ENCODE data around the gene BRF1. TPM values are rescaled to one million over a fixed set of nuclear protein-coding genes. Genes with fewer than 3 reads are reported as not detected.

Gene BRF1
- total RNA-seq, 4 donors from 2014 or later = 37.9 to 102 (median 52.5) TPM

- H3K27me3 ChIP-seq = no peaks in the 10 kb centered on the region
- H3K36me3 ChIP-seq = peaks cover 38% of the 10 kb centered on the region
- TF ChIP-seq CTCF (IDR thresholded peaks at IDR 0.05) (no peak), POLR2AphosphoS5 (IDR thresholded peaks at IDR 0.05) (no peak), POLR2A (IDR thresholded peaks at IDR 0.05) (no peak), EP300 (IDR thresholded peaks at IDR 0.05) (no peak)
- H3K9me3 ChIP-seq = no peaks in the 10 kb centered on the region
- no peak for DNase-seq (ENCODE audit: low spot score in 2 of 2)
- peaks cover 9% of the 10 kb centered on the region for H3K4me1 ChIP-seq
- no peak overlapping the region for H3K4me3 ChIP-seq
- no peak overlapping the region for H3K27ac ChIP-seq
- WGBS = 96% methylated on average over 10 of the region's 21 CpGs
Measured at GRCh38 chr14:105267820-105268548, 32.8 kb downstream of the BRF1 start.

DNA sequence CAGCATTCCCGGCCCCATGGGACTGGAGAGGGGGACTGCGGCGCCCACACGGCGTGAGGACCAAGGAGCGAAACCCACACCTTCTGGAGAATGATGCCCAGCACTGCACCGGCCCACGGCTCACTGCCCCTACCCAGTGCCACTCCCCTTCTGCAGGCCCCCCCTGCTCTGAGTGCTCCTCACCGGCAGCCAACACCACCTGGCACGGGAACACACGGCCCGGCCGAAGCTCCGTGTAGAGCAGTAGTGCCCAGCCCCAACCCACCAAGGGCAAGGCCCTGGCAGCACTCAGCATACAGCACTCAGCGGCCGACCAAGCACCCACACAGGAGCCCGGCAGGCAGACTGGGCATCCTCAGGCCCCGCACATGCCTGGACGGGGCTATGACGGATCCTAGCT is 39.0 kb downstream of the BRF1 start:
- H3K9me3 ChIP-seq = no peaks in the 10 kb centered on the region
- H3K36me3 ChIP-seq = peaks cover 35% of the 10 kb centered on the region
- no peaks in the 10 kb centered on the region for H3K4me1 ChIP-seq
- DNase-seq (ENCODE audit: low spot score in 2 of 2) = no peak
- WGBS = 82% methylated on average over 2 of the region's 20 CpGs
- no peak overlapping the region for H3K27ac ChIP-seq
- no peak overlapping the region for H3K4me3 ChIP-seq
- TF ChIP-seq CTCF (IDR thresholded peaks at IDR 0.05) = no peak
- TF ChIP-seq POLR2AphosphoS5 (IDR thresholded peaks at IDR 0.05) = no peak
- H3K27me3 ChIP-seq = no peaks in the 10 kb centered on the region

DNA sequence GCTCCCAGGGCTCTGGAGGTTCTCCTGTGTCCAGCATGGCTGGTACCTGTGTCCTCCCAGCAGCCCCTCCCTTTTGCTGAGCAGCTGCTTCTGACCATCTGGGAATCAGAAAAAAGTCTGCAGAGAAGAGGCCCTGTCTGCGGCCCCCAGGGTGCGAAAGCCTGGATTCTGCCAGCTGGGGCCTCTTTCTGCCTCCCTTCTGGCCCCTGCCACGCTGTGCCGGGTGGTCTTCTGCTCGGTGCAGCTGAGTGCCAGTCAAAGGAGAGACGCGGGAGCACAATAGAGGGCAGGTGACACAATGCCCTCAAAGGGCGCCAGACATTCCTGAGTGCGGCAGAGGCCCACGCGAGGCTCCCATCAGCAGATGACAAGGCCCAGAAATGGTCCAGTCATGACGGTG is 39.8 kb downstream of the BRF1 start:
- no peaks in the 10 kb centered on the region for H3K27me3 ChIP-seq
- DNase-seq (ENCODE audit: low spot score in 2 of 2) = no peak
- H3K9me3 ChIP-seq = no peaks in the 10 kb centered on the region
- no peak for TF ChIP-seq POLR2A (IDR thresholded peaks at IDR 0.05)
- no peak for TF ChIP-seq POLR2AphosphoS5 (IDR thresholded peaks at IDR 0.05)
- no peak for TF ChIP-seq CTCF (IDR thresholded peaks at IDR 0.05)
- no peak for TF ChIP-seq EP300 (IDR thresholded peaks at IDR 0.05)
- 72% methylated on average over 4 of the region's 12 CpGs for WGBS
- H3K27ac ChIP-seq = no peak overlapping the region
- no peak overlapping the region for H3K4me3 ChIP-seq
- H3K4me1 ChIP-seq = no peaks in the 10 kb centered on the region
- peaks cover 38% of the 10 kb centered on the region for H3K36me3 ChIP-seq

GRCh38 chr14:105258846-105259245 is 42.0 kb downstream of the BRF1 start:
- Histone ChIP-seq H3K4me1 (no peaks in the 10 kb centered on the region), H3K9me3 (no peaks in the 10 kb centered on the region), H3K27me3 (no peaks in the 10 kb centered on the region), H3K4me3 (no peak overlapping the region), H3K27ac (no peak overlapping the region), H3K36me3 (peaks cover 39% of the 10 kb centered on the region)
- no peak for TF ChIP-seq EP300 (IDR thresholded peaks at IDR 0.05)
- no peak for DNase-seq (ENCODE audit: low spot score in 2 of 2)
- WGBS = 90% methylated on average over 7 of the region's 7 CpGs

DNA sequence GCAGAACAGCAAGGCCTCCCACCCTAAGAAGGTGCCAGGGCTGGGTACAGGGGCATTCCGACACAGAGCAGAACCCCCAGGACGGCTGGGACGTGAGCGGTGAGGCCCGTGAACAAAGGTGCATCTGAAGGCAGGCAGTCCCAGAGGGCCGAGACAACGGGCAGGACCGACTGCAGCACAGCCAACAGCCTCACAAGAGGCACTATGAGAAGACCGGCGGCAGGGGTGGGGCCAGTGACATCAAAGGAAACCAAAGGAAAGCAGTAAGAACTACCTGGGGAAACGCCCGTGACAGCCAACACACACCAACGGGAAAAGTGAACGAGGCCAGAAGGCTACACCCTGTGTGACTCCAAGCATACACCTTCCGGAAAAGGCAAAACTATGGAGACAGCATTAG is 43.3 kb downstream of the BRF1 start:
- Histone ChIP-seq H3K36me3 (peaks cover 48% of the 10 kb centered on the region), H3K27ac (no peak overlapping the region), H3K4me1 (no peaks in the 10 kb centered on the region), H3K9me3 (no peaks in the 10 kb centered on the region), H3K4me3 (no peak overlapping the region), H3K27me3 (no peaks in the 10 kb centered on the region)
- 55% methylated on average over 10 of the region's 15 CpGs for WGBS
- no peak for DNase-seq (ENCODE audit: low spot score in 2 of 2)
- TF ChIP-seq CTCF (IDR thresholded peaks at IDR 0.05) (no peak), POLR2A (IDR thresholded peaks at IDR 0.05) (no peak), EP300 (IDR thresholded peaks at IDR 0.05) (no peak), POLR2AphosphoS5 (IDR thresholded peaks at IDR 0.05) (no peak)

Measured in suprapubic skin (tissue), 4 donors.